HEK293 (cell line): ENCODE measurements around the gene CAMKK1.

Source experiments
- HOXD13 ChIP-seq: sonication (generic); formaldehyde crosslinking; IDR thresholded peaks from 2 replicates; pipeline ENCODE4 v1.8.0; 2022; ENCODE audit warnings: missing genetic modification reagents, borderline replicate concordance
- KLF9 ChIP-seq: fragments of 450-650 bp; formaldehyde crosslinking; IDR thresholded peaks from 2 replicates; pipeline ENCODE4 v1.5.1; 2016; ENCODE audit warnings: missing biosample characterization, missing genetic modification characterization, low read depth
- SETDB1 ChIP-seq: IDR thresholded peaks from one replicate; pipeline ENCODE4 v1.6.1; 2017; ENCODE audit warnings: mild to moderate bottlenecking, low read length, moderate library complexity, mixed read lengths; ENCODE audit not compliant: insufficient read length
- ZBTB20 ChIP-seq: fragments of 450-650 bp; formaldehyde crosslinking; IDR thresholded peaks from 2 replicates; pipeline ENCODE4 v1.5.1; 2016; ENCODE audit warnings: missing biosample characterization, missing genetic modification characterization
- ZFP41 ChIP-seq: fragments of 450-650 bp; formaldehyde crosslinking; IDR thresholded peaks from 2 replicates; pipeline ENCODE4 v1.5.1; 2016; ENCODE audit warnings: missing biosample characterization, missing genetic modification characterization, borderline replicate concordance
- ZNF350 ChIP-seq: fragments of 450-650 bp; formaldehyde crosslinking; IDR thresholded peaks from 2 replicates; pipeline ENCODE4 v1.5.0; 2017; ENCODE audit warnings: missing biosample characterization, mild to moderate bottlenecking, missing genetic modification characterization
- ZNF530 ChIP-seq: fragments of 450-650 bp; formaldehyde crosslinking; IDR thresholded peaks from 2 replicates; pipeline ENCODE4 v1.5.1; 2016; ENCODE audit warnings: low read depth, missing biosample characterization, missing genetic modification characterization
- ZNF580 ChIP-seq: fragments of 450-650 bp; formaldehyde crosslinking; IDR thresholded peaks from 2 replicates; pipeline ENCODE4 v1.5.1; 2016; ENCODE audit warnings: missing biosample characterization, missing genetic modification characterization
- TF ChIP-seq, protein P1 (sequence below): fragments of 450-650 bp; formaldehyde crosslinking; IDR thresholded peaks from 2 replicates; pipeline ENCODE4 v1.5.1; 2016; ENCODE audit warnings: missing biosample characterization, missing genetic modification characterization
- TF ChIP-seq, protein P2 (sequence below): fragments of 450-650 bp; formaldehyde crosslinking; conservative IDR thresholded peaks from 2 replicates; pipeline ENCODE4 v1.5.1; 2016; ENCODE audit warnings: low read depth, missing biosample characterization, missing genetic modification characterization

DNA sequence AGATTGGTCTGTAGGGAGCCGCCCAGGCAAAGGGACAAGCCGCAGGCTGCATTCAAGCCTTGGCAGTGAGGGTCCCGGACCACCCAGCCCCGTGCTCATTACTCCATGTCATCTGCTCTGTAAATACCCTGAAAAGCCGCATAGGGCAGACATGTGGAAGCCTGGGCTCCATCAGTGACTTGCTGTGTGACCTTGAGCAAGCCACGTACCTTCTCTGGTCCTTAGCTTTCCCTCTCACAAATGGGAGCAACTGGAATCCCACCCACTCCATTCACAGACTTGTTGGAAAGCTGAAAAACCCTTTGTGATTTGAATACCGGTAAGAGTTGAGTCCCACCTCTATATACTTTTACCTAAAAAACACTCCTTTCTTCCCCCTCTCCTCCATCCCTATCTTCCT lies 11.9 kb downstream of the CAMKK1 start:
- TF ChIP-seq, protein P1, sequence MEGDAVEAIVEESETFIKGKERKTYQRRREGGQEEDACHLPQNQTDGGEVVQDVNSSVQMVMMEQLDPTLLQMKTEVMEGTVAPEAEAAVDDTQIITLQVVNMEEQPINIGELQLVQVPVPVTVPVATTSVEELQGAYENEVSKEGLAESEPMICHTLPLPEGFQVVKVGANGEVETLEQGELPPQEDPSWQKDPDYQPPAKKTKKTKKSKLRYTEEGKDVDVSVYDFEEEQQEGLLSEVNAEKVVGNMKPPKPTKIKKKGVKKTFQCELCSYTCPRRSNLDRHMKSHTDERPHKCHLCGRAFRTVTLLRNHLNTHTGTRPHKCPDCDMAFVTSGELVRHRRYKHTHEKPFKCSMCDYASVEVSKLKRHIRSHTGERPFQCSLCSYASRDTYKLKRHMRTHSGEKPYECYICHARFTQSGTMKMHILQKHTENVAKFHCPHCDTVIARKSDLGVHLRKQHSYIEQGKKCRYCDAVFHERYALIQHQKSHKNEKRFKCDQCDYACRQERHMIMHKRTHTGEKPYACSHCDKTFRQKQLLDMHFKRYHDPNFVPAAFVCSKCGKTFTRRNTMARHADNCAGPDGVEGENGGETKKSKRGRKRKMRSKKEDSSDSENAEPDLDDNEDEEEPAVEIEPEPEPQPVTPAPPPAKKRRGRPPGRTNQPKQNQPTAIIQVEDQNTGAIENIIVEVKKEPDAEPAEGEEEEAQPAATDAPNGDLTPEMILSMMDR (tag by site-specific recombination) = no peak
- TF ChIP-seq SETDB1 = no peak
- no peak for TF ChIP-seq ZNF530 (tag by site-specific recombination)
- no peak for TF ChIP-seq ZNF350 (tag by site-specific recombination)
- TF ChIP-seq KLF9 (tag by site-specific recombination) = no peak
- TF ChIP-seq, protein P2, sequence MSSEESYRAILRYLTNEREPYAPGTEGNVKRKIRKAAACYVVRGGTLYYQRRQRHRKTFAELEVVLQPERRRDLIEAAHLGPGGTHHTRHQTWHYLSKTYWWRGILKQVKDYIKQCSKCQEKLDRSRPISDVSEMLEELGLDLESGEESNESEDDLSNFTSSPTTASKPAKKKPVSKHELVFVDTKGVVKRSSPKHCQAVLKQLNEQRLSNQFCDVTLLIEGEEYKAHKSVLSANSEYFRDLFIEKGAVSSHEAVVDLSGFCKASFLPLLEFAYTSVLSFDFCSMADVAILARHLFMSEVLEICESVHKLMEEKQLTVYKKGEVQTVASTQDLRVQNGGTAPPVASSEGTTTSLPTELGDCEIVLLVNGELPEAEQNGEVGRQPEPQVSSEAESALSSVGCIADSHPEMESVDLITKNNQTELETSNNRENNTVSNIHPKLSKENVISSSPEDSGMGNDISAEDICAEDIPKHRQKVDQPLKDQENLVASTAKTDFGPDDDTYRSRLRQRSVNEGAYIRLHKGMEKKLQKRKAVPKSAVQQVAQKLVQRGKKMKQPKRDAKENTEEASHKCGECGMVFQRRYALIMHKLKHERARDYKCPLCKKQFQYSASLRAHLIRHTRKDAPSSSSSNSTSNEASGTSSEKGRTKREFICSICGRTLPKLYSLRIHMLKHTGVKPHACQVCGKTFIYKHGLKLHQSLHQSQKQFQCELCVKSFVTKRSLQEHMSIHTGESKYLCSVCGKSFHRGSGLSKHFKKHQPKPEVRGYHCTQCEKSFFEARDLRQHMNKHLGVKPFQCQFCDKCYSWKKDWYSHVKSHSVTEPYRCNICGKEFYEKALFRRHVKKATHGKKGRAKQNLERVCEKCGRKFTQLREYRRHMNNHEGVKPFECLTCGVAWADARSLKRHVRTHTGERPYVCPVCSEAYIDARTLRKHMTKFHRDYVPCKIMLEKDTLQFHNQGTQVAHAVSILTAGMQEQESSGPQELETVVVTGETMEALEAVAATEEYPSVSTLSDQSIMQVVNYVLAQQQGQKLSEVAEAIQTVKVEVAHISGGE = no peak
- no peak for TF ChIP-seq ZFP41 (tag by site-specific recombination)
- TF ChIP-seq HOXD13 (CRISPR knock-in tag) = no peak
- no peak for TF ChIP-seq ZBTB20 (tag by site-specific recombination)
- TF ChIP-seq ZNF580 (tag by site-specific recombination) = no peak
